Duodenal mucosa (tissue), 2 donors: ENCODE measurements around the gene VSTM2A.

ENCODE experiments used
- H3K27ac ChIP-seq: one replicate; pipeline ENCODE4 v1.7.0; 2013; ENCODE audit warnings: low read depth, low read length
- H3K27me3 ChIP-seq, 2 donors: one replicate each; pipeline ENCODE4 v1.7.0; 2013; ENCODE audit warnings: low read length in 2 of 2, control low read depth in 1 of 2; ENCODE audit not compliant: insufficient read depth in 2 of 2, control insufficient read depth in 1 of 2
- H3K36me3 ChIP-seq, 2 donors: one replicate each; pipeline ENCODE4 v1.7.0; 2013; ENCODE audit warnings: low read length in 2 of 2, control low read depth in 1 of 2; ENCODE audit not compliant: insufficient read depth in 2 of 2, control insufficient read depth in 1 of 2
- H3K4me1 ChIP-seq, 2 donors: one replicate each; pipeline ENCODE4 v1.7.0; 2013; ENCODE audit warnings: low read length in 2 of 2, control low read depth in 1 of 2; ENCODE audit not compliant: insufficient read depth in 2 of 2, control insufficient read depth in 1 of 2
- H3K4me3 ChIP-seq, 2 donors: one replicate each; pipeline ENCODE4 v1.7.0; 2013; ENCODE audit warnings: low read length in 2 of 2, low read depth in 1 of 2
- H3K9ac ChIP-seq, 2 donors: one replicate each; pipeline ENCODE4 v1.7.0; 2013; ENCODE audit warnings: low read length in 2 of 2, low read depth in 1 of 2
- H3K9me3 ChIP-seq, 2 donors: one replicate each; pipeline ENCODE4 v1.7.0; 2013; ENCODE audit warnings: low read length in 2 of 2, control low read depth in 1 of 2; ENCODE audit not compliant: control insufficient read depth in 1 of 2

Gene VSTM2A

GRCh38 chr7:54546986-54547314 lies 4.8 kb downstream of the VSTM2A start:
- Histone ChIP-seq H3K4me3 (no peak overlapping the region), H3K4me1 (no peaks in the 10 kb centered on the region), H3K27ac (no peak overlapping the region), H3K9me3 (no peaks in the 10 kb centered on the region), H3K9ac (no peak overlapping the region), H3K36me3 (no peaks in the 10 kb centered on the region), H3K27me3 (peaks cover 11 to 35% of the 10 kb centered on the region in 2 donors)

- H3K9me3 ChIP-seq, result peaks cover 0 to 2% of the 10 kb centered on the region in 2 donors
- H3K4me1 ChIP-seq, result no peaks in the 10 kb centered on the region
- no peaks in the 10 kb centered on the region for H3K36me3 ChIP-seq
- peaks cover 0 to 5% of the 10 kb centered on the region in 2 donors for H3K27me3 ChIP-seq
- no peak overlapping the region for H3K27ac ChIP-seq
- H3K4me3 ChIP-seq, result no peak overlapping the region
- no peak overlapping the region for H3K9ac ChIP-seq
Observed at GRCh38 chr7:54550471-54550870, 8.3 kb downstream of the VSTM2A start.

- Histone ChIP-seq H3K9me3 (peaks cover 0 to 2% of the 10 kb centered on the region in 2 donors), H3K36me3 (no peaks in the 10 kb centered on the region), H3K9ac (no peak overlapping the region), H3K27ac (no peak overlapping the region), H3K4me3 (no peak overlapping the region), H3K27me3 (no peaks in the 10 kb centered on the region), H3K4me1 (no peaks in the 10 kb centered on the region)
Observed at GRCh38 chr7:54556121-54556520, 13.9 kb downstream of the VSTM2A start.

GRCh38 chr7:54559401-54559800 lies 17.2 kb downstream of the VSTM2A start:
- Histone ChIP-seq H3K36me3 (no peaks in the 10 kb centered on the region), H3K9me3 (peaks cover 0 to under 1% of the 10 kb centered on the region in 2 donors), H3K4me1 (no peaks in the 10 kb centered on the region), H3K4me3 (no peak overlapping the region), H3K9ac (no peak overlapping the region), H3K27ac (no peak overlapping the region), H3K27me3 (no peaks in the 10 kb centered on the region)

GRCh38 chr7:54560198-54560597 lies 18.0 kb downstream of the VSTM2A start:
- no peaks in the 10 kb centered on the region for H3K4me1 ChIP-seq
- no peak overlapping the region for H3K9ac ChIP-seq
- no peaks in the 10 kb centered on the region for H3K9me3 ChIP-seq

GRCh38 chr7:54560723-54561122 lies 18.5 kb downstream of the VSTM2A start:
- Histone ChIP-seq H3K36me3 (no peaks in the 10 kb centered on the region), H3K27me3 (no peaks in the 10 kb centered on the region), H3K9ac (no peak overlapping the region), H3K27ac (no peak overlapping the region), H3K4me3 (no peak overlapping the region), H3K9me3 (no peaks in the 10 kb centered on the region), H3K4me1 (no peaks in the 10 kb centered on the region)

More at GRCh38 chr7:54560198-54560597, 18.0 kb downstream of the VSTM2A start:
- no peaks in the 10 kb centered on the region for H3K27me3 ChIP-seq
- H3K36me3 ChIP-seq, result no peaks in the 10 kb centered on the region
- H3K27ac ChIP-seq, result no peak overlapping the region
- no peak overlapping the region for H3K4me3 ChIP-seq

GRCh38 chr7:54563329-54563916 lies 21.2 kb downstream of the VSTM2A start:
- H3K4me1 ChIP-seq, result no peaks in the 10 kb centered on the region
- H3K9me3 ChIP-seq, result no peaks in the 10 kb centered on the region
- no peak overlapping the region for H3K9ac ChIP-seq
- H3K27me3 ChIP-seq, result no peaks in the 10 kb centered on the region
- H3K4me3 ChIP-seq, result no peak overlapping the region
- no peak overlapping the region for H3K27ac ChIP-seq
- H3K36me3 ChIP-seq, result no peaks in the 10 kb centered on the region

GRCh38 chr7:54565432-54565831 lies 23.3 kb downstream of the VSTM2A start:
- Histone ChIP-seq H3K9me3 (peaks cover 0 to 3% of the 10 kb centered on the region in 2 donors), H3K4me3 (no peak overlapping the region), H3K4me1 (no peaks in the 10 kb centered on the region), H3K27me3 (no peaks in the 10 kb centered on the region), H3K27ac (no peak overlapping the region), H3K36me3 (no peaks in the 10 kb centered on the region), H3K9ac (no peak overlapping the region)

- Histone ChIP-seq H3K4me1 (no peaks in the 10 kb centered on the region), H3K27ac (no peak overlapping the region), H3K4me3 (no peak overlapping the region), H3K27me3 (no peaks in the 10 kb centered on the region), H3K36me3 (no peaks in the 10 kb centered on the region), H3K9ac (no peak overlapping the region), H3K9me3 (no peaks in the 10 kb centered on the region)
Observed at GRCh38 chr7:54581511-54581910, 39.3 kb downstream of the VSTM2A start.

GRCh38 chr7:54591404-54592386 lies 49.5 kb downstream of the VSTM2A start:
- no peaks in the 10 kb centered on the region for H3K27me3 ChIP-seq
- no peak overlapping the region for H3K4me3 ChIP-seq
- peaks cover 5 to 9% of the 10 kb centered on the region in 2 donors for H3K9me3 ChIP-seq
- no peaks in the 10 kb centered on the region for H3K36me3 ChIP-seq
- no peak overlapping the region for H3K27ac ChIP-seq
- no peaks in the 10 kb centered on the region for H3K4me1 ChIP-seq
- no peak overlapping the region for H3K9ac ChIP-seq
